Endometrium (tissue), 2 donors: ENCODE results near the gene SRGAP3.

Experiments used
- FAIRE-seq: peaks from 2 replicates; lab custom pipeline; 2012; peaks lifted over from hg19 to GRCh38; lab: Jason Lieb, UNC
- donor health status: control.
- donor health status: control.

The SRGAP3 gene

GRCh38 chr3:8962226-8962861 is 287.1 kb downstream of the SRGAP3 start:
- FAIRE-seq = no peak

GRCh38 chr3:8959668-8960067 is 289.8 kb downstream of the SRGAP3 start:
- FAIRE-seq = no peak

GRCh38 chr3:8954938-8955763 is 294.3 kb downstream of the SRGAP3 start:
- no peak for FAIRE-seq

- FAIRE-seq = no peak
These were observed 296.1 kb downstream of the SRGAP3 start for GRCh38 chr3:8953313-8953712.

- FAIRE-seq = no peak
These were observed 297.3 kb downstream of the SRGAP3 start for GRCh38 chr3:8952130-8952529.

GRCh38 chr3:8945890-8946600 is 303.4 kb downstream of the SRGAP3 start:
- FAIRE-seq = no peak

GRCh38 chr3:8942746-8943488 is 306.5 kb downstream of the SRGAP3 start:
- no peak for FAIRE-seq

GRCh38 chr3:8942115-8942514 is 307.3 kb downstream of the SRGAP3 start:
- FAIRE-seq = no peak

GRCh38 chr3:8938021-8938420 is 311.4 kb downstream of the SRGAP3 start:
- no peak for FAIRE-seq

GRCh38 chr3:8937064-8938020 is 312.1 kb downstream of the SRGAP3 start:
- no peak for FAIRE-seq

- no peak for FAIRE-seq
These were observed 316.9 kb downstream of the SRGAP3 start for GRCh38 chr3:8932507-8932906.

- no peak for FAIRE-seq
These were observed 318.1 kb downstream of the SRGAP3 start for GRCh38 chr3:8931342-8931741.
